ENCODE results near the gene KCNH1.

DNA sequence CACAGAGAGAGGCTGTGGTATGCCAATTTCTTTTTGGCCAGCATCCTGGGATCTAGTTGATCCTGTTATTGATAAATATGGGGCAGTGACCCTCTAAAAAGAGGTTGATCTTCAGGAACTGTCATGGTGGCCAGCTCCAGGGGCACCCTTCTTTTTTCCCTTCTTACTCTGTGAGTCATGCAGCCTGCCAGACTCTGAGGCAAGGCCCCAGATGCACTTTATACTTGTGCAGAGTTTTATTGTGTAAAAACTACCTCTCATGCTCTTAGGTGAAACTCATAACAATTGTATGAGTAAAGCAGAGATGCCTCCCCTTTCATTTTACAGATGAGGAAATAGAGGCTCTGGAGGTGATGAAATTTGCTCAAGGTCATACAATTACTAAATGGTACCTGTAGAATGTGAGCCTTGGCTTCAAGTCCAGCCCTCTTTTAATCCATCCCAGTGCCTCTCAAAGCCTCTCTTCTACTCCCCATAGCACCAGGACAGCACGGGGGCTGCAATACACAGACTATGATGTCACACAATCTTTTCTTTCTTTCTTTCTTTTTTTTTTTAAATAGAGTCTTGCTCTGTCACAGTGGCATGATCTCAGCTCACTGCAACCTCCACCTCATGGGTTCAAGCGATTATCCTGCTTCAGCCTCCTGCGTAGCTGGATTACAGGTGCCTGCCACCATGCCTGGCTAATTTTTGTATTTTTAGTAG is 387.8 kb downstream of the KCNH1 start:
- no peak for TF ChIP-seq POLR2AphosphoS5 (IDR thresholded peaks at IDR 0.05)
- TF ChIP-seq, protein P1, sequence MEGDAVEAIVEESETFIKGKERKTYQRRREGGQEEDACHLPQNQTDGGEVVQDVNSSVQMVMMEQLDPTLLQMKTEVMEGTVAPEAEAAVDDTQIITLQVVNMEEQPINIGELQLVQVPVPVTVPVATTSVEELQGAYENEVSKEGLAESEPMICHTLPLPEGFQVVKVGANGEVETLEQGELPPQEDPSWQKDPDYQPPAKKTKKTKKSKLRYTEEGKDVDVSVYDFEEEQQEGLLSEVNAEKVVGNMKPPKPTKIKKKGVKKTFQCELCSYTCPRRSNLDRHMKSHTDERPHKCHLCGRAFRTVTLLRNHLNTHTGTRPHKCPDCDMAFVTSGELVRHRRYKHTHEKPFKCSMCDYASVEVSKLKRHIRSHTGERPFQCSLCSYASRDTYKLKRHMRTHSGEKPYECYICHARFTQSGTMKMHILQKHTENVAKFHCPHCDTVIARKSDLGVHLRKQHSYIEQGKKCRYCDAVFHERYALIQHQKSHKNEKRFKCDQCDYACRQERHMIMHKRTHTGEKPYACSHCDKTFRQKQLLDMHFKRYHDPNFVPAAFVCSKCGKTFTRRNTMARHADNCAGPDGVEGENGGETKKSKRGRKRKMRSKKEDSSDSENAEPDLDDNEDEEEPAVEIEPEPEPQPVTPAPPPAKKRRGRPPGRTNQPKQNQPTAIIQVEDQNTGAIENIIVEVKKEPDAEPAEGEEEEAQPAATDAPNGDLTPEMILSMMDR (IDR thresholded peaks at IDR 0.05) = no peak
- TF ChIP-seq POLR2A (IDR thresholded peaks at IDR 0.05) = no peak

Measured in prostate gland (tissue), 2 donors.